Psoas muscle (tissue), 8 donors: ENCODE data around the gene HCAR2. TPM values are rescaled to one million over a fixed set of nuclear protein-coding genes. Genes with fewer than 3 reads are reported as not detected.

Experiments used
- ATAC-seq, 4 donors: fragments of 200-7000 bp; cut with Tn5 transposase; one replicate each; pipeline ENCODE4 v1.9.1; 2020; ENCODE audit warnings: moderate library complexity in 3 of 4, mild to moderate bottlenecking in 2 of 4
- DNase-seq, 2 donors: peaks; one replicate each; pipeline ENCODE4 v3.0.0-alpha.2; 2020
- H3K27ac ChIP-seq: fragments of 200-600 bp; one replicate; pipeline ENCODE4 v1.8.0; 2022
- H3K27me3 ChIP-seq, 3 donors: fragments of 200-600 bp in 1 of 3; one replicate each; pipeline versions ENCODE4 v1.6.1 to v1.8.0; 2013 to 2022; ENCODE audit warnings: low read length in 2 of 3, mild to moderate bottlenecking in 2 of 3, moderate library complexity in 1 of 3; ENCODE audit not compliant: insufficient read depth in 3 of 3
- H3K36me3 ChIP-seq, 2 donors: fragments of 200-600 bp in 1 of 2; one replicate each; pipeline versions ENCODE4 v1.6.1 to v1.8.0; 2013 to 2022; ENCODE audit warnings: low read depth in 1 of 2, mild to moderate bottlenecking in 1 of 2, moderate library complexity in 1 of 2; ENCODE audit not compliant: insufficient read depth in 1 of 2
- H3K4me1 ChIP-seq: fragments of 200-600 bp; one replicate; pipeline ENCODE4 v1.8.0; 2022
- H3K4me3 ChIP-seq: fragments of 200-600 bp; one replicate; pipeline ENCODE4 v1.8.0; 2022; ENCODE audit warnings: mild to moderate bottlenecking
- H3K9me3 ChIP-seq: fragments of 200-600 bp; one replicate; pipeline ENCODE4 v1.8.0; 2022
- CTCF ChIP-seq: fragments of 200-600 bp; IDR thresholded peaks from one replicate; pipeline ENCODE4 v1.8.0; 2022; ENCODE audit warnings: antibody characterized with exemption
- WGBS, 3 donors: extraction: QIAGEN DNeasy Blood & Tissue Kit; methylation state at CpG; one replicate each; pipeline versions ENCODE4 v1.1.6 to v1.1.7; 2013; 5-methylcytosine and 5-hydroxymethylcytosine counted together
- intact Hi-C, 2 donors: fragments of 100-400 bp; cut with DNase I; formaldehyde crosslinking; loops; one replicate each; pipeline versions ENCODE4 v1.11.0 to v1.14.2; 2022
- polyA plus RNA-seq, 3 donors: library from polyadenylated mRNA; stranded (reverse); fragments of 200-250 nt; gene quantifications; one replicate each; pipeline ENCODE4 v1.2.3, GENCODE V29; 2013
- total RNA-seq, 4 donors: library from RNA; stranded (reverse); fragmentation: NEBNext Ultra II Directional in 2 of 4; extraction: Animal tissue kit (Norgen Biotek cat#: 25700) in 2 of 4; gene quantifications; one replicate each; pipeline versions ENCODE4 v1.2.1 to v1.2.4, GENCODE V29; 2021 to 2023
- donor health status: healthy with polysubstance abuse.
- donor health status: DM: no; HTN: no; CAD: no; lungs with moderate emphysema.
- donor health status: Bipolar disorder and iron deficiency.
- donor health status: healthy.
- donor health status: DM: yes; HTN: yes; CAD: no.
- donor health status: DM: no; HTN: no; CAD: no.
- donor health status: DM: no; HTN: no; CAD: no.
- donor health status: DM: yes; HTN: yes; CAD: no.

Gene HCAR2
- total and polyA plus RNA-seq, 7 donors: 0.01 to 0.61 (median 0.15) TPM; not detected in 3

GRCh38 chr12:122732611-122733010 lies 29.5 kb upstream of the HCAR2 start:
- H3K4me3 ChIP-seq: no peak overlapping the region
- intact Hi-C loops: no loop called here
- WGBS, 3 donors: 83 to 86% (median 86%) methylated on average over 4 of the region's 4 CpGs
- ATAC-seq (no peak), DNase-seq (no peak)
- no peaks in the 10 kb centered on the region for H3K4me1 ChIP-seq
- no peak overlapping the region for H3K27ac ChIP-seq
- no peak for TF ChIP-seq CTCF
- peaks cover 0 to 6% (median 0%) of the 10 kb centered on the region in 3 donors for H3K27me3 ChIP-seq
- no peaks in the 10 kb centered on the region for H3K9me3 ChIP-seq
- H3K36me3 ChIP-seq: no peaks in the 10 kb centered on the region

- 83 to 88% (median 86%) methylated on average over 3 of the region's 3 CpGs for WGBS, 3 donors
- no peak for TF ChIP-seq CTCF
- H3K9me3 ChIP-seq: no peaks in the 10 kb centered on the region
- DNase-seq: no peak
- no peaks in the 10 kb centered on the region for H3K36me3 ChIP-seq
- ATAC-seq: no peak
- no peaks in the 10 kb centered on the region for H3K4me1 ChIP-seq
- no peak overlapping the region for H3K4me3 ChIP-seq
- no peak overlapping the region for H3K27ac ChIP-seq
- intact Hi-C loops: no loop called here
- peaks cover 0 to 6% (median 0%) of the 10 kb centered on the region in 3 donors for H3K27me3 ChIP-seq
Observed at GRCh38 chr12:122732170-122732569, 29.0 kb upstream of the HCAR2 start.

- TF ChIP-seq CTCF: no peak
- H3K27me3 ChIP-seq: peaks cover 0 to 6% (median 0%) of the 10 kb centered on the region in 3 donors
- no peak within 1 kb of the TSS for H3K27ac ChIP-seq
- H3K36me3 ChIP-seq: no peaks in the 10 kb centered on the region
- no peak for ATAC-seq
- no peaks in the 10 kb centered on the region for H3K9me3 ChIP-seq
- no peak for DNase-seq
- peak within 1 kb of the TSS; percentile 38 for H3K4me3 ChIP-seq
- H3K4me1 ChIP-seq: no peaks in the 10 kb centered on the region
- 60 to 62% (median 60%) methylated on average over 32 of the region's 32 CpGs for WGBS, 3 donors
- intact Hi-C loops: no loop called here
Observed at GRCh38 chr12:122730215-122731014, 27.3 kb upstream of the HCAR2 start, which contains the start of gene HCAR1. HCAR1 (minus strand) TSS chr12:122730844; CDS start chr12:122730339, 505 bp downstream.

- no peaks in the 10 kb centered on the region for H3K36me3 ChIP-seq
- intact Hi-C loops: no loop called here
- DNase-seq: no peak
- ATAC-seq: no peak
- H3K27ac ChIP-seq: no peak overlapping the region
- 84 to 87% (median 86%) methylated on average over 27 of the region's 27 CpGs for WGBS, 3 donors
- H3K4me1 ChIP-seq: no peaks in the 10 kb centered on the region
- H3K4me3 ChIP-seq: no peak overlapping the region
- H3K27me3 ChIP-seq: peaks cover 0 to 6% (median 0%) of the 10 kb centered on the region in 3 donors
- H3K9me3 ChIP-seq: no peaks in the 10 kb centered on the region
- TF ChIP-seq CTCF: no peak
Observed at GRCh38 chr12:122729583-122730214, 26.5 kb upstream of the HCAR2 start.
